Endometrial microvascular endothelial cells (primary cell): ENCODE results near the gene ABHD2. TPM values are rescaled to one million over a fixed set of nuclear protein-coding genes. Genes with fewer than 3 reads are reported as not detected.
"Not testable (repeated sequence)": the region's sequence is repeated elsewhere in the genome, so short reads cannot be mapped to it uniquely, and the experiment has no call there.

ENCODE experiments used
- in situ Hi-C: cut with HindIII; loops from 2 replicates; pipeline ENCODE4 v1.10.0; 2017; ENCODE audit warnings: low sequenced_read_pairs, low pct_unique_long_range_greater_than_20kb; ENCODE audit errors: inconsistent ontology term
- total RNA-seq: library from RNA; depleted of rRNA; stranded (reverse); fragments of >200 nt; gene quantifications from one replicate; pipeline ENCODE4 v1.2.3, GENCODE V29; 2015; ENCODE audit errors: inconsistent ontology term

Gene ABHD2
- total RNA-seq, 1 donor from 2014 or later, result 62.9 TPM

DNA sequence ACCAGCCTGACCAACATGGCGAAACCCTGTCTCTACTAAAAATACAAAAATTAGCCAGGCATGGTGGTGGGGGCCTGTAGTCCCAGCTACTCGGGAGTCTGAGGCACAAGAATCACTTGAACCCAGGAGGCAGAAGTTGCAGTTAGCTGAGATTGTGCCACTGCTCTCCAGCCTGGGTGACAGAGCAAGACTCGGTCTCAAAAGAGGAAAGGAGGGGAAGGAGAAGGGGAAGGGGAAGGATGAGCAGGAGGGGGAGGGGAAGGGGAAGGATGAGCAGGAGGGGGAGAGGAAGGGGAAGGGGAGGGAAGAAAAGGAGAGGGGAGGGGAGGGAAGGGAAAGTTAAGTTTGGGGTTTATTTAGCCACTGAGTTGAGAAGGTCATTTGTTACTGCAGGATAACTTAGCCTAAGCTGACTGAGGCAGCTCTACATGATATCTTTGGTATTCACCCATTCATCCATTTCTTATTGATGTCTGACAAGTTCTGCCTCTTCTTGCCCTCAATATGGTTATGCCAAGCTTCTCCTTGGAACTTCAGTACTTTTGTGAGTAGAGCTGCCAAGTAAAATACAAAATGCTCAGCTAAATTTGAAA, 15.9 kb upstream of the ABHD2 start:
- in situ Hi-C loops, result no loop called here

DNA sequence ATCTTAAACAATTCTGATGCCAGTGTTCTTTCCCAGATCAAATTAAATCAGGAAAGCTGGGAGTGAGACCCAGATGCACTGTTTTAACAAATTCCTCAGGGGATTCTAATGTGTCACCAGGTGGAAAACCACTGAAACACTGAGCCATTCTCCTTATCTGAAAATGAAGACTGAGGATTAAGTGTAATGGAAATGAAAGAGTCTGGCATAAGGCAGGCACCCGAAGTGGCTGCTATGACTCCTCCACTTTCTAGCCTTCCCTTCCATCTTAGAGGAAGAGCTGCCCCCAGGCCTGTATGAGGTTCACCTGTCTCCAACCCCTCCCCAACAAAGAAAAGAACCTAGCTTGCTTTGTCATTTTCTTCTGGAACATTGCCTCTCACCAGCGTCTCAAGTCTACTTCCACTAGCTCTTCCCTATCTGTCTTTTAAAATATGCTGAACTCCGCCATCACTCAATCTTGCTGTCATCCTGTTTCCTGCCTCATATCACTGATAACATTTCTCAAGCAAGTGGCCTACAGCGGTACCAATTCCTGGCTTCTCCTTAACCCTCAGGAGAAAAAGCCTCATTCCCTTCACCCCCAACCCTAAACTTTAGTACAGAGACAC, 13.7 kb upstream of the ABHD2 start:
- in situ Hi-C loops, result no loop called here

DNA sequence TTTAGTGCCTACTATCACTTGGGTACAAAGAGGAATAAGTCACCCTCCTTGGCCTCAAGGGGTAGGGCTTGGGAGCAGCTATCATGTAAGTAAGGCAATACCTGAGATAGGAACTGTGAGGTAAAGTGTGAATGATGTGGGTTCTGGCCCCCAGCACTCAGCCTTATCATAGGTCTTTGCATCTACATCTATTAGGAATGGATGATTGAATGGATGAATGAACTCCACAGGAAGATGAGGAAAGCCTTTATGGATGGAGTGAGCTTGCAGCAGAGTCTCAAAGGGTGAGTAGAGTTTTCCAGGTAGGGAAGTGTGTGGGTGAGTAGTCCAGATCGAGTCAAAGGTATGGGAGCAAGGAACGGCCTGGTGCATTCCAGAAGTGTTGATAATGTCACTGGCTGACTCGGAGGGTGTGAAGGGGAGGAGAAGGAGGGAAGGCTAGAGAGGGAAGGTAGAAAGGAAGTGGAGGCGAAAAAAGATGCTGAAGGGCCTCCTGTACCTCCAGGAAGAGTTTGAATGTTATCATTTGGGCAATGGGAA, 13.1 kb upstream of the ABHD2 start:
- in situ Hi-C loops, result no loop called here

DNA sequence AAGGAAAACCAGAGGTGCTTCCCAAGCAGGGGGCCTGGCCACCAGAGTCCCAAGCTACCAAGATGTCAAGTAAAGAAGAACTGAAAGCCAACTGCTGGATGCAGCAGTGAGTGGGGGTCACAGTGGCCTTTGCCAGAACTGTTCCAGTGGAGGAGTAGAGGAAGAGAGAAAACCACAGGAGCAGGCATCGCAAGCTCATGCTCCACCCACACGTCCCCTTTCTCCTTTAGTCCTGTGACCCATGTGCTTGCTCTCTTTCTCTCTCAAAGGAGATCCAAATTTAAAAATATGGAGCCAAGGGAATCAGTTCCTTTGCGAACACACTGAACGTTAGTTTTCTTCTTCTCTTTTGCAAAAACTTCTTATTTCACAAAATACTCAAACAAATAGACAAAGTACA, 12.4 kb upstream of the ABHD2 start:
- in situ Hi-C loops, result no loop called here

- in situ Hi-C loops, result no loop called here
These were observed 10.5 kb upstream of the ABHD2 start for GRCh38 chr15:89077750-89078149.

GRCh38 chr15:89078851-89079810, 9.1 kb upstream of the ABHD2 start:
- in situ Hi-C loops, result no loop called here

- in situ Hi-C loops, result no loop called here
These were observed 6.4 kb upstream of the ABHD2 start for GRCh38 chr15:89081878-89082277.

DNA sequence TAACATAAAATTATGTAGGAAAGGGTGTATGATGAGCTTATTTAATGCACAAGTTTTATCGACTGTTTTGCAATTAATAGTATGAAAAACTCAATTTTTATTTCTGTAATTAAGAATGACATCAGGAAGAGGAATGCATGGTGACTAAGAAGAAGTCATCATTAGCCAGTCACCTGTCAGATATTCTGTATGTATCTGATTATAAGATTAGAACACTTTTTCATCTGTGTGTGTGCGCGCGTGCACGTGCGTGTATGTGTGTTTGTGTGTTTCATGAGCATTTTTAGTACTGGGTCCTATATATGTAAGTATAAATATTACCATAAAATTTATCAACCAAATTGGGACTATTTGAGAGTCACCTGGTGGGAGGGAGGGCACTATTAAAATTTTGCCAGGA, 5.0 kb upstream of the ABHD2 start:
- in situ Hi-C loops, result no loop called here

DNA sequence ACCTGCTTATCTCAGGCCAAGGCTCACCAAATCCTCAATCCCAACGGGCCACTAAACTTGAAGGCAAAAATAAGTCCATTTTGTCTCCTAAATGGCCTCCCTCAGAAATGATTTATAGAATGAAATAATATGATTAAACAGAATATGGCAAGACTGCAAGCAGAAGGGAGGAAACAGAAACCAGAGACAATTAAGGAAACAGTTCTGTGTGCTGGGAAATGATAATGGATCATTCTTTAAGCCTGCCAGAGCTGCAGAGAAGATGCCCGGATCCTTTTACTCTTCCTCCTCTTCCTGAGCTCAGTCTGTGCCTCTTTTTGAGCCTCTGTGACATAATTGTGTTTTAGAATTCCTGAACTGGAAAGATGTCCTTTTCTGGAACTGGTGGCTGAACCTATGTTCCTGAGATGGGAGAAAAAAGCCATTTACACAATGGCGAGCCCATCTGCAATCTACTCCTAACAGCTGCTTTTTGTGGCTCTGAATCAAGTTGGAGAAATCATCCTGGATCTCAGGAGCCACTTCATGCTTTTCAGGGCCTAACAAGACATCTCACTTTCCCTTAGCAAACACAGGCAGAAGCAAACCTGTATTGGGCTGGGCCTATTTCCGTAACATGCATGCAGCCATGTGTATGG, 2.8 kb upstream of the ABHD2 start:
- in situ Hi-C loops, result no loop called here

DNA sequence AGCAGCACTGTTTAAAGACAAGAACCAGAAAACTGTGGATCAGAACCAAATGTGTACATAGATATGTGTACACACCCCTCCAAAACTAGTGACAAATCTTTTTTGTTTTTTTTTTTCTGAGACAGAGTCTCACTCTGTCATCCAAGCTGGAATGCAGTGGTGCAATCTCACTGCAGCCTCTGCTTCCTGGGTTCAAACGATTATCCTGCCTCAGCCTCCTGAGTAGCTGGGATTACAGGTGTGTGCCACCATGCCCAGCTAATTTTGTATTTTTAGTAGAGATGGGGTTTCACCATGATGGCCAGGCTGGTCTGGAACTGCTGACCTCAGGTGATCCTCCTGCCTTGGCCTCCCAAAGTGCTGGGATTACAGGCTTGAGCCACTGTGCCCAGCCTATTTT, 2.3 kb upstream of the ABHD2 start:
- in situ Hi-C loops, result not testable (repeated sequence)

- in situ Hi-C loops, result not testable (repeated sequence)
These were observed 1.9 kb upstream of the ABHD2 start for GRCh38 chr15:89086390-89086789.

- in situ Hi-C loops, result no loop called here
These were observed 961 bp upstream of the ABHD2 start for GRCh38 chr15:89087161-89087829.

DNA sequence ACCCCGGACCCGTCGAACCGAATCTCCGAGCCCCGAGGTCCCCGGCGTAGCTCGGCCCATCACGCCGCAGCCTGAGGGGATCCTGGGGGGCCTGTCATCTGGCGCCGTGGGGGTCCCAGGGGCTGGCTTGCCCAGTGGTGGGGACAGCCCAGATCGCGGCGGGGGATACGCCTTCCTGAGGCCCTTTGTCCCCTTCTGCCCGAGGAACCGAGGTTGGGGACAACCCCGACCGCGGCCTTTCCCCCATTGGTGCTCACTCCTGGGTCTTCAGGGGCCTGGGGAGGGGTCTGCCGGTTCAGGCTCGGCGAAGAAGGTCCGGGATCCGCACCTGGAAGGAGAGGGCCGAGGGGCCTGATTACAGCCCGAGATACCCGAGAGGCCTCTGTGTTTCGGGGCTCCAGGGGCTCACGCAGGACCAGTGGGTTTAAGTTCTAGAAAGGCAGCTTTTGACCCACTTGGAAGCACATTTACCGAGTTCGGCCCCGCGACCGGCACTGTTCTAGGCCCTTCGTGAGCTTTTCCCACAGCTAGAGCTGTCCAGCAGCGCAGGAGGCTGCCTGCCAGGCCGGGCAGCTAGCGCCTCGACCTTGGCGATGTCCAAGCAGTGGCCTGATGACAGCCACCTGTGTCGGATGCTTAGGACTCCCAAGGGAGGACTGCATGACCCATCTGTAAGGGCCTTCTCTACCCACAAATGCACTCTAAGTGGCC, 504 bp downstream of the ABHD2 start:
- in situ Hi-C loops, result no loop called here

GRCh38 chr15:89089316-89090230, 1.3 kb downstream of the ABHD2 start:
- in situ Hi-C loops, result loop anchor here (5.0 kb wide), 1 partner anchor 43 kb away; no protein-coding TSS in a partner anchor

DNA sequence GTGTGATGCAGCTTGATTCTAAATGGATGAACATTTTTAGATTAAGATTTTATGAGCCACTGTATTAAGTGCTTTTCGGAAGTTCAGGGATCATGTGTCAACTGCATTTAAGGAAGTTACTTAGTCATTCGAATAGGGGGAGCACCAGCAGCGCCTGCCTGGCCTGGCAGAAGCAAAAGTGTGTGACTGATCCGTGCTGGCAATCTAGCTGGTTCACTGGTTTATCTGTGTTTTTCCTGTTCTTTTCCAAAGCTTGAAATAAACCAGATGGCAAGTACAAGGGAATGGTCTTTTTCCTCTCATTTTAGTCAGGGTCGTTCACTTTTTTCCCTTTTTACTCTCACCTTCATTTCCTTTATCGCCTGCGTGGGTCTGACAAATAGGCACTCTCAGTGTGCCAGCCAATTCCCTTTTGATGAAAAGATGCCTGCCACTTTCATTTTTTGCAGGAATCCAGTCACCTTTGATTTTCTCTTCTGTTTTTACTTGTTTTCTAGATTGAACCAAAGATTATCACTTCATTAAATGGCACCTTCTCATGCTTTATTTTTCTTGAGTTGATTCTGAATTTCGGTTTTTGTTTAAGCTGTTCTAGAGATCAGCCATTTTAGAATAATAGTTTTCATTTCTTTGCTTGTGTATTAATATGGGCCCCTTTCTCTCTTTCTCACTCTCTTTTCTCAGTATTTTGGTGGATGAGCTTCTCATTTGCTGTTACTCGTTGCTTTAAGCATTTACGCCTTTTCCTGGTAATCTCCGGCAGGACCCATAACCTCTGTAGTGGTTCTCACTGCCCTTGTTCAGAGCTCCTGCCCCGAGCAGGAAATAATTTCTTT, 2.8 kb downstream of the ABHD2 start:
- in situ Hi-C loops, result loop anchor here (5.0 kb wide), 1 partner anchor 41 kb away; no protein-coding TSS in a partner anchor

- in situ Hi-C loops, result loop anchor here (5.0 kb wide), 1 partner anchor 41 kb away; no protein-coding TSS in a partner anchor
These were observed 3.5 kb downstream of the ABHD2 start for GRCh38 chr15:89091627-89092220.
